Measurements from ENCODE around the gene DMXL2.

The DMXL2 gene

GRCh38 chr15:51647128-51647562 lies 24.6 kb upstream of the DMXL2 start:
- no peak overlapping the region for H2BK15ac ChIP-seq (ENCODE audit: low read depth, poor library complexity, severe bottlenecking)
- no peak overlapping the region for H3K14ac ChIP-seq (ENCODE audit: low read length in 2 of 2)
- no peak overlapping the region for H3K18ac ChIP-seq (ENCODE audit: low read depth in 1 of 2, low read length in 2 of 2)
- H2AFZ ChIP-seq (ENCODE audit: low read depth, low read length): no peak overlapping the region
- H4K91ac ChIP-seq (ENCODE audit: low read length): no peak overlapping the region
- H3K4ac ChIP-seq (ENCODE audit: low read depth in 1 of 2, low read length in 2 of 2): no peak overlapping the region
- peak overlapping the region; percentile 6 for H3K9ac ChIP-seq (ENCODE audit: low read length)
- 58% methylated on average over 3 of the region's 3 CpGs for WGBS
- H3K23ac ChIP-seq (ENCODE audit: low read length in 2 of 2): no peak overlapping the region
- H3K79me1 ChIP-seq (replicated peaks; ENCODE audit: low read length, poor library complexity, severe bottlenecking): no peaks in the 10 kb centered on the region
- H2AK5ac ChIP-seq (ENCODE audit: low read length, severe bottlenecking): no peak overlapping the region
- no peaks in the 10 kb centered on the region for H3K9me3 ChIP-seq (ENCODE audit: control insufficient read depth, low read length)
- peak; percentile 35 for DNase-seq
- H3K27ac ChIP-seq (ENCODE audit: low read length, poor library complexity, severe bottlenecking): no peak overlapping the region
- H3K4me1 ChIP-seq (ENCODE audit: control insufficient read depth, insufficient read depth, low read depth, low read length): no peaks in the 10 kb centered on the region
- no peak overlapping the region for H2BK12ac ChIP-seq (ENCODE audit: low read length in 2 of 2)
- H3K4me2 ChIP-seq (ENCODE audit: low read length, poor library complexity, severe bottlenecking): no peak overlapping the region
- H3K27me3 ChIP-seq (ENCODE audit: control insufficient read depth in 1 of 2, insufficient read depth in 1 of 2, low read length in 2 of 2): peaks cover 0 to 4% of the 10 kb centered on the region in 2 experiments
- H2BK5ac ChIP-seq (ENCODE audit: low read depth, low read length, poor library complexity, severe bottlenecking): no peak overlapping the region
- H3K4me3 ChIP-seq (ENCODE audit: insufficient read depth in 1 of 2, low read depth in 1 of 2, low read length in 2 of 2): no peak overlapping the region
- no peak overlapping the region for H2BK120ac ChIP-seq (ENCODE audit: low read depth, low read length)
- no peak overlapping the region for H4K8ac ChIP-seq (ENCODE audit: low read length)
- H3K36me3 ChIP-seq (ENCODE audit: control insufficient read depth in 1 of 2, insufficient read depth in 2 of 2, low read depth in 1 of 2, low read length in 2 of 2): no peaks in the 10 kb centered on the region

GRCh38 chr15:51642696-51643095 lies 20.1 kb upstream of the DMXL2 start:
- H3K9me3 ChIP-seq (ENCODE audit: control insufficient read depth, low read length): no peaks in the 10 kb centered on the region
- H3K14ac ChIP-seq (ENCODE audit: low read length in 2 of 2): no peak overlapping the region
- no peak overlapping the region for H3K9ac ChIP-seq (ENCODE audit: low read length)
- no peak overlapping the region for H3K23ac ChIP-seq (ENCODE audit: low read length in 2 of 2)
- DNase-seq: no peak
- WGBS: 91% methylated on average over 1 of the region's 1 CpG
- H4K8ac ChIP-seq (ENCODE audit: low read length): no peak overlapping the region
- H2BK120ac ChIP-seq (ENCODE audit: low read depth, low read length): no peak overlapping the region
- H3K4me1 ChIP-seq (ENCODE audit: control insufficient read depth, insufficient read depth, low read depth, low read length): no peaks in the 10 kb centered on the region
- no peak overlapping the region for H3K27ac ChIP-seq (ENCODE audit: low read length, poor library complexity, severe bottlenecking)
- H2BK15ac ChIP-seq (ENCODE audit: low read depth, poor library complexity, severe bottlenecking): no peak overlapping the region
- no peaks in the 10 kb centered on the region for H3K36me3 ChIP-seq (ENCODE audit: control insufficient read depth in 1 of 2, insufficient read depth in 2 of 2, low read depth in 1 of 2, low read length in 2 of 2)
- no peak overlapping the region for H4K91ac ChIP-seq (ENCODE audit: low read length)
- no peak overlapping the region for H3K4me2 ChIP-seq (ENCODE audit: low read length, poor library complexity, severe bottlenecking)
- no peaks in the 10 kb centered on the region for H3K27me3 ChIP-seq (ENCODE audit: control insufficient read depth in 1 of 2, insufficient read depth in 1 of 2, low read length in 2 of 2)
- no peak overlapping the region for H2AK5ac ChIP-seq (ENCODE audit: low read length, severe bottlenecking)
- H3K18ac ChIP-seq (ENCODE audit: low read depth in 1 of 2, low read length in 2 of 2): no peak overlapping the region
- no peak overlapping the region for H3K4me3 ChIP-seq (ENCODE audit: insufficient read depth in 1 of 2, low read depth in 1 of 2, low read length in 2 of 2)
- H2AFZ ChIP-seq (ENCODE audit: low read depth, low read length): no peak overlapping the region
- no peak overlapping the region for H2BK5ac ChIP-seq (ENCODE audit: low read depth, low read length, poor library complexity, severe bottlenecking)
- no peak overlapping the region for H2BK12ac ChIP-seq (ENCODE audit: low read length in 2 of 2)
- H3K4ac ChIP-seq (ENCODE audit: low read depth in 1 of 2, low read length in 2 of 2): no peak overlapping the region
- H3K79me1 ChIP-seq (replicated peaks; ENCODE audit: low read length, poor library complexity, severe bottlenecking): no peaks in the 10 kb centered on the region

GRCh38 chr15:51641490-51642130 lies 19.0 kb upstream of the DMXL2 start:
- Histone ChIP-seq H3K79me1 (replicated peaks; ENCODE audit: low read length, poor library complexity, severe bottlenecking) (no peaks in the 10 kb centered on the region), H3K14ac (ENCODE audit: low read length in 2 of 2) (no peak overlapping the region), H3K4me1 (ENCODE audit: control insufficient read depth, insufficient read depth, low read depth, low read length) (no peaks in the 10 kb centered on the region), H3K4ac (ENCODE audit: low read depth in 1 of 2, low read length in 2 of 2) (no peak overlapping the region), H2BK5ac (ENCODE audit: low read depth, low read length, poor library complexity, severe bottlenecking) (no peak overlapping the region), H2BK120ac (ENCODE audit: low read depth, low read length) (no peak overlapping the region), H2BK12ac (ENCODE audit: low read length in 2 of 2) (no peak overlapping the region), H3K27me3 (ENCODE audit: control insufficient read depth in 1 of 2, insufficient read depth in 1 of 2, low read length in 2 of 2) (peaks cover 0 to 1% of the 10 kb centered on the region in 2 experiments), H2AK5ac (ENCODE audit: low read length, severe bottlenecking) (no peak overlapping the region), H3K4me3 (ENCODE audit: insufficient read depth in 1 of 2, low read depth in 1 of 2, low read length in 2 of 2) (no peak overlapping the region), H4K8ac (ENCODE audit: low read length) (no peak overlapping the region), H3K9me3 (ENCODE audit: control insufficient read depth, low read length) (no peaks in the 10 kb centered on the region), H3K23ac (ENCODE audit: low read length in 2 of 2) (no peak overlapping the region), H3K9ac (ENCODE audit: low read length) (no peak overlapping the region), H4K91ac (ENCODE audit: low read length) (no peak overlapping the region), H2AFZ (ENCODE audit: low read depth, low read length) (no peak overlapping the region), H3K27ac (ENCODE audit: low read length, poor library complexity, severe bottlenecking) (no peak overlapping the region), H3K18ac (ENCODE audit: low read depth in 1 of 2, low read length in 2 of 2) (no peak overlapping the region), H2BK15ac (ENCODE audit: low read depth, poor library complexity, severe bottlenecking) (no peak overlapping the region), H3K4me2 (ENCODE audit: low read length, poor library complexity, severe bottlenecking) (no peak overlapping the region), H3K36me3 (ENCODE audit: control insufficient read depth in 1 of 2, insufficient read depth in 2 of 2, low read depth in 1 of 2, low read length in 2 of 2) (no peaks in the 10 kb centered on the region)
- DNase-seq: no peak
- 79% methylated on average over 3 of the region's 4 CpGs for WGBS

- Histone ChIP-seq H3K4me3 (ENCODE audit: insufficient read depth in 1 of 2, low read depth in 1 of 2, low read length in 2 of 2) (no peak overlapping the region), H3K4me1 (ENCODE audit: control insufficient read depth, insufficient read depth, low read depth, low read length) (no peaks in the 10 kb centered on the region), H4K91ac (ENCODE audit: low read length) (no peak overlapping the region), H4K8ac (ENCODE audit: low read length) (no peak overlapping the region), H2BK5ac (ENCODE audit: low read depth, low read length, poor library complexity, severe bottlenecking) (no peak overlapping the region), H3K27me3 (ENCODE audit: control insufficient read depth in 1 of 2, insufficient read depth in 1 of 2, low read length in 2 of 2) (peaks cover 4 to 16% of the 10 kb centered on the region in 2 experiments), H3K4me2 (ENCODE audit: low read length, poor library complexity, severe bottlenecking) (no peak overlapping the region), H3K27ac (ENCODE audit: low read length, poor library complexity, severe bottlenecking) (no peak overlapping the region), H2BK12ac (ENCODE audit: low read length in 2 of 2) (no peak overlapping the region), H3K79me1 (replicated peaks; ENCODE audit: low read length, poor library complexity, severe bottlenecking) (no peaks in the 10 kb centered on the region), H3K9me3 (ENCODE audit: control insufficient read depth, low read length) (no peaks in the 10 kb centered on the region), H2BK15ac (ENCODE audit: low read depth, poor library complexity, severe bottlenecking) (no peak overlapping the region), H2AFZ (ENCODE audit: low read depth, low read length) (no peak overlapping the region), H3K36me3 (ENCODE audit: control insufficient read depth in 1 of 2, insufficient read depth in 2 of 2, low read depth in 1 of 2, low read length in 2 of 2) (no peaks in the 10 kb centered on the region), H3K9ac (ENCODE audit: low read length) (no peak overlapping the region), H3K4ac (ENCODE audit: low read depth in 1 of 2, low read length in 2 of 2) (no peak overlapping the region), H2BK120ac (ENCODE audit: low read depth, low read length) (no peak overlapping the region), H2AK5ac (ENCODE audit: low read length, severe bottlenecking) (no peak overlapping the region), H3K14ac (ENCODE audit: low read length in 2 of 2) (no peak overlapping the region), H3K18ac (ENCODE audit: low read depth in 1 of 2, low read length in 2 of 2) (no peak overlapping the region), H3K23ac (ENCODE audit: low read length in 2 of 2) (no peak overlapping the region)
- 50% methylated on average over 2 of the region's 3 CpGs for WGBS
- DNase-seq: no peak
These were observed 12.1 kb upstream of the DMXL2 start for GRCh38 chr15:51634591-51635198.
